GM19467 (cell line): Measurements from ENCODE around the gene MGAT1.
"Not testable (repeated sequence)": the region's sequence is repeated elsewhere in the genome, so short reads cannot be mapped to it uniquely, and the experiment has no call there.

Source experiments
- ATAC-seq: cut with Tn5 transposase; IDR thresholded peaks from one replicate; pipeline ENCODE4 v1.9.1; 2021; ENCODE audit warnings: mild to moderate bottlenecking, moderate library complexity; ENCODE audit not compliant: unreplicated experiment

MGAT1 gene

GRCh38 chr5:180786531-180787398 is 15.8 kb downstream of the MGAT1 start:
- ATAC-seq: no peak

GRCh38 chr5:180785794-180786221 is 16.8 kb downstream of the MGAT1 start:
- no peak for ATAC-seq

- ATAC-seq: no peak
These were observed 17.4 kb downstream of the MGAT1 start for GRCh38 chr5:180785121-180785781.

- ATAC-seq: peak; percentile 84
These were observed 18.0 kb downstream of the MGAT1 start for GRCh38 chr5:180784497-180785097.

- no peak for ATAC-seq
These were observed 19.1 kb downstream of the MGAT1 start for GRCh38 chr5:180783340-180784052.

GRCh38 chr5:180782748-180783147 is 19.9 kb downstream of the MGAT1 start:
- ATAC-seq: no peak

- ATAC-seq: not testable (repeated sequence)
These were observed 20.7 kb downstream of the MGAT1 start for GRCh38 chr5:180781900-180782326.

GRCh38 chr5:180779985-180780610 is 22.5 kb downstream of the MGAT1 start:
- ATAC-seq: no peak

- ATAC-seq: no peak
These were observed 25.1 kb downstream of the MGAT1 start for GRCh38 chr5:180777475-180777874.

GRCh38 chr5:180776376-180776775 is 26.2 kb downstream of the MGAT1 start:
- ATAC-seq: no peak

- no peak for ATAC-seq
These were observed 27.0 kb downstream of the MGAT1 start for GRCh38 chr5:180775624-180776023.

GRCh38 chr5:180771839-180772238 is 30.8 kb downstream of the MGAT1 start:
- ATAC-seq: no peak

GRCh38 chr5:180769821-180770220 is 32.8 kb downstream of the MGAT1 start:
- no peak for ATAC-seq

GRCh38 chr5:180755601-180756000 is 47.0 kb downstream of the MGAT1 start:
- no peak for ATAC-seq

GRCh38 chr5:180744253-180744652 is 58.4 kb downstream of the MGAT1 start:
- ATAC-seq: no peak

GRCh38 chr5:180742727-180743126 is 59.9 kb downstream of the MGAT1 start:
- ATAC-seq: no peak

- not testable (repeated sequence) for ATAC-seq
These were observed 61.7 kb downstream of the MGAT1 start for GRCh38 chr5:180740953-180741352.

GRCh38 chr5:180739958-180740357 is 62.6 kb downstream of the MGAT1 start, which contains the start of gene OR2Y1:
Gene OR2Y1 (minus strand): TSS chr5:180740058. CDS start chr5:180740058, 0 bp downstream.
- no peak for ATAC-seq

- no peak for ATAC-seq
These were observed 63.3 kb downstream of the MGAT1 start for GRCh38 chr5:180739271-180739670.

- no peak for ATAC-seq
These were observed 66.1 kb downstream of the MGAT1 start for GRCh38 chr5:180736536-180736935.
